T1000 (cell line): ENCODE data around the gene CXCL11.
"Not testable (repeated sequence)": the region's sequence is repeated elsewhere in the genome, so short reads cannot be mapped to it uniquely, and the experiment has no call there.

ENCODE experiments used
- DNase-seq: peaks from one replicate; lab custom pipeline; 2025; ENCODE audit warnings: mixed read lengths; lab: John Stamatoyannopoulos, UW

CXCL11 gene

GRCh38 chr4:76035799-76036380 is at the start of gene CXCL11:
CXCL11 (minus strand) TSS chr4:76036070; CDS start chr4:76035987, 83 bp downstream.
- no peak for DNase-seq

DNA sequence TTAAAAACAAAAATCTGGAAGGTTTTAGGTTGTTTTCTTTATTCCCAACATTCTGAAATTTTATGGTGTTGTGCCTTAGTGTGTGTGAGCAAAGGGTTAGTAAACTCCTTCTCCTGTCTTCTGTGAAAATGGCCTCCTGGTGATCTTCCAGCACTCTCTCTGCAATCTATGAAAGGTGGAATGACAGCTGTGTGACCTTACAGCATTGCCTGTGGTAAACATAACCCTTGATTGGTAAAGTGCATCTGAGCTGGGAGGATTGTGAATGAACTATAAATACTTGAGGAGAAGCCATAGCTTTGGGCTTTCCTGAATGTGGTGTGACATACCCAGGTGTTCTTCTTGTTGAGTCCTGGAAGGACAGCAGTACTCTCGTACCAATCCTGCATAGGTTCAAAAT is 48.7 kb upstream of the CXCL11 start:
- DNase-seq = no peak

- no peak for DNase-seq
Observed at GRCh38 chr4:76083386-76083988, 47.6 kb upstream of the CXCL11 start.

GRCh38 chr4:76078033-76078613 is 42.3 kb upstream of the CXCL11 start:
- no peak for DNase-seq

DNA sequence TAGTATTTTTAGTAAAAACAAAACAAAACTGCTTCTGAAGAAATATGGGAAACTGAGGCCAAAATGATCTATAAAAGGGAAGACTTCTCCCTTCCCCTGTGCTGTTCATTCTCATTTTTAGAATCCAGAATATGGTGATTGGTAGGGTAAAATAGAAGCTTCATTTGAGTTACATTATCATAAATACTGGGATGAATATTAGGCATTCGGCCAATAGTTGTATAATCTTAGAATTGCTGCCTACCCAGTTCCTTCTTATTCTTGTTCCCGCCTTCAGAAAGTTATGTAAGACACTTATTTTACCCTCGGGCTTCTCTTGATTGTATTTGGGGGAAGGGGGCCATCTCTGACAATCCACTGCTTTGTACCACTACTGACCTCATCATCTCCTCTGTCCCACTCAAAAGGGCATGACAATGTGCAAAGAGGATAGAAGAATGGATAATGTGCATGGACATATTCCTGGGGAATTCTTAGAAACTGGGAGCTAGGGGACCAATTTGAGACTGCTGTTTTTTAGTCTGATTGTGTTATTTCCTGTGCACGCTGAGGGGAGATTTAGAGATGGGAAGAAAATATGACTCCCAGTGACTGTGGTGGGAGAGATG is 39.2 kb upstream of the CXCL11 start:
- DNase-seq = no peak

DNA sequence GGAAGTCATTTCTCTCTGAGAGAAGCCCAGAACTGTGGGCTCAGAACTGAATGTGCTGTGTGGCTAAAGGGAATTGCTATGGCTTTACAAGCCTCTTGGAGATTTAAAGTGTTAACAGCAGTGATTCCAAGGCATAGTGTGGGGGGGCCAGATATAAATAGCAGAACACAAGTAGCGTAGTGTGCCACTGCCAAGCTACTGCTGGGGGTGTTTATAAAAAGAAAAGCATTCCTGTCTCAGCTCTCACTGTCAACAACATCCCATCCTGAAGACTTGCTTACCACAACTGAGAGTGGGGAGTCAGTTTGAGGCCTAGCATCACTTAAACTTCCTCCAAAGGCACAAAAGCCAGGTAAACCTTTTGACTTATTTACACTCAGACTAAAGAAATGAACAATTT is 38.6 kb upstream of the CXCL11 start, which contains the start of gene ART3:
Gene ART3, plus strand, starts transcription at position 242 of the 400 bp plus-strand sequence. CDS start 1,181 bp downstream, outside the sequence.
- no peak for DNase-seq

DNA sequence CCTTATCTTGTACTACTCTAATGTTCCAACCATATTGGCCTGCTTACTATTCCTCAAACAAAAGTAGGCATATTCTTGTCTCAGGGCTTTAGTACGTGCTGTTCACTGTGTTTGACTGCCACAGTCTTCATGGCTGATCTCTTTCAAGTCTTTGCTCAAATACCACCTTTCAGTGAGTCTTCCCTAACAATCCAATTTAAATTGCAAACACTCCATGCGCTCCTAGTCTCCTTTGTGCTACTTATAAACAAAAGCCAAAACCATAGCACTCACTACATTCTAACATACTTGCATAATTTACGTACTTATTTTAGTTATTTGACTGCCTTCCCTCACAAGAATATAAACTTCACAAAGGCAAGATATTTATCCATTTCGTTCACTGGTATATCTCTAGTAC is 36.9 kb upstream of the CXCL11 start:
- DNase-seq = no peak

DNA sequence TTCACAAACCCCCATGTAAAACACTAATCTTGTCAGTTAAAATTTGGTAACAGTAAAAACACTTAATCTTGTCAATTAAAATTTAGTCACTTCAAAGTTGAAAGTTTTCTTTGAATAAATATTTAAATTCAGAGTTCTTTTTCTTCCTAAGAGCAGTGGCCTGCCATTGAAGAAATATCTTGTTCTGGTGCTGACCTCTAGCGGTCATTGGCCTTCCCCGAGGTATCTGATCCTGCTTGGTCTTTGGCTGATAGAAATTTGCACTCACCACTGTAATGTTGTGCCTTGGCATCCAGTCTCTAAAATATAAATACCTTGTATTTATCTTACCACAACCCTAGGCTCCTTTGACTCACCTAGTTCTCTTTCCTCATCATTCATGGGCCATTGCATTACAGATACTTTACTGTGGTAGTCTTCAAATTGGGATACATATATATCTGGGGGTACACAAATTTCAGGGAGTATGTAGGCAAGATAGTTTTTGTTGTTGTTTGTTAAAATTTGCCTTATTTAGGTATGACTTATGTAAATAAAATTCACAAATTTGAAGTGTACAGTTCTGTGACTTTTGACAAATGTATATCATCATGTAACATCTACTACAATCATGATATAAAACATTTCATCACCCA is 31.9 kb upstream of the CXCL11 start:
- peak; percentile 1 for DNase-seq

GRCh38 chr4:76066546-76066945 is 30.7 kb upstream of the CXCL11 start:
- DNase-seq = no peak

- no peak for DNase-seq
Observed at GRCh38 chr4:76061982-76062381, 26.1 kb upstream of the CXCL11 start.

GRCh38 chr4:76061421-76061820 is 25.6 kb upstream of the CXCL11 start:
- no peak for DNase-seq

DNA sequence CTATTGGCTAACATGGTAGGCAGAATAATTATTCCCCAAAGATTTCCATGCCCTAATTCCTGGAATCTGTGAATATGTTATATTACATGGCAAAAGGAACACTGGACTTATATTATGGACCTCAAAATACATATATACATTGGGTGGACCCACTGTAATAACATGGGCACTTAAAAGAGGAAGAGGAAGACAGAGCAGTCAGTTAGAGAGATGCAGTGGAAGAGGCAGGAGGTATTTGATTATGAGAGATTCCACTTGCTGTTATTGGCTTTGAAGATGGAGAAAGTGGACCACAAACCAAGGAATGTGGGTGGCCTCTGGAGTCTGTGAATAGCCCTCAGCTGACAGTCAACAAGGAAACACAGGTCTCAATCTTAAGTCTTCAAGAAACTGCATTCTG is 24.6 kb upstream of the CXCL11 start:
- DNase-seq = no peak

- DNase-seq = no peak
Observed at GRCh38 chr4:76059750-76060149, 23.9 kb upstream of the CXCL11 start.

- DNase-seq = no peak
Observed at GRCh38 chr4:76058888-76059426, 23.1 kb upstream of the CXCL11 start.

GRCh38 chr4:76058302-76058701 is 22.4 kb upstream of the CXCL11 start:
- no peak for DNase-seq

DNA sequence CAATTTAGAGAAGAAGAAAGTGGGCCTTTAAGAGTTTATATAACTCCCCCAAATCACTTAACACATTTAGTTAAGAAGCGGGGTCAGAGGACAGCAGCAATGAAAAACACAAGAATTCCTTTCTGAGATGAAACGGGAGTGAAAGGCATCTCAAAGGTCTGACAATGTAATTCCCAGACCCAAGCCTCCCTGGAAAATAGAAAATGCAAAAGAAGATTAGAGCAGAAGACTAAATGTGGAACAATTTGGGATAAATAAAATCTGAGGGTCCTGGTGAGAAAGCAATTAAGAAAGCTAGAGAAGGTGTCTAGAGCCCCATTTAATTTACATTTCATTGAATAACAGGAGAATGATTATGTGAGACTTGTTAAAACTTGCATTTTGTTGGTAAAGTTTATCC is 19.6 kb upstream of the CXCL11 start:
- no peak for DNase-seq

- no peak for DNase-seq
Observed at GRCh38 chr4:76055016-76055415, 19.1 kb upstream of the CXCL11 start.

DNA sequence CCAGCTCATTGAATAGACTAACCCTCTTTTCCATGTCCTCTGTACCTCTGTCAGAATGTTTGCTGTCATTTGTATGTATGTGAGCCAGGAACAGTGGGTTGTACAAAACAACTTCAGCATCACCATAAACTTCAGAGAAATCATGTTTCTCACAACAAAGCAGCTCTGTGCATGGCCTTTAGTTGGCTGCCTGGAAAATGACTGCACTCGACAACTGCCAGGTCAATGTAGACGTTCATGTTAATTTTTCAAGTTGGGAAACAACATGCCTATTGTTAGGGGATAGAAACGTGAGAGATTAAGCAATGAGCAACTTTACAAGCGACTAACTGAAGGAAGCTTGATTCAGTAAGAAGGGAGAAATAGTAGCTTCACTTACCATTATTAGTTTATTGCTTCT is 17.9 kb upstream of the CXCL11 start:
- no peak for DNase-seq

GRCh38 chr4:76050560-76051050 is 14.7 kb upstream of the CXCL11 start:
- DNase-seq = not testable (repeated sequence)

DNA sequence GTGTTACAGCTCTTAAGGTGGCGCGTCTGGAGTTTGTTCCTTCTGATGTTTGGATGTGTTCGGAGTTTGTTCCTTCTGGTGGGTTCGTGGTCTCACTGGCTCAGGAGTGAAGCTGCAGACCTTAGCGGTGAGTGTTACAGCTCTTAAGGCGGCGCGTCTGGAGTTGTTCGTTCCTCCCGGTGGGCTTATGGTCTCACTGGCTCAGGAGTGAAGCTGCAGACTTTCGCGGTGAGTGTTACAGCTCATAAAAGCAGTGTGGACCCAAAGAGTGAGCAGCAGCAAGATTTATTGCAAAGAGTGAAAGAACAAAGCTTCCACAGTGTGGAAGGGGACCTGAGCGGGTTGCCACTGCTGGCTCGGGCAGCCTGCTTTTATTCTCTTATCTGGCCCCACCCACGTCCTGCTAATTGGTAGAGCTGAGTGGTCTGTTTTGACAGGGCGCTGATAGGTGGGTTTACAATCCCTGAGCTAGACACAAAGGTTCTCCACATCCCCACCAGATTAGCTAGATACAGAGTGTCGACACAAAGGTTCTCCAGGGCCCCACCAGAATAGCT is 14.1 kb upstream of the CXCL11 start:
- not testable (repeated sequence) for DNase-seq

- DNase-seq = not testable (repeated sequence)
Observed at GRCh38 chr4:76044686-76045085, 8.8 kb upstream of the CXCL11 start.

DNA sequence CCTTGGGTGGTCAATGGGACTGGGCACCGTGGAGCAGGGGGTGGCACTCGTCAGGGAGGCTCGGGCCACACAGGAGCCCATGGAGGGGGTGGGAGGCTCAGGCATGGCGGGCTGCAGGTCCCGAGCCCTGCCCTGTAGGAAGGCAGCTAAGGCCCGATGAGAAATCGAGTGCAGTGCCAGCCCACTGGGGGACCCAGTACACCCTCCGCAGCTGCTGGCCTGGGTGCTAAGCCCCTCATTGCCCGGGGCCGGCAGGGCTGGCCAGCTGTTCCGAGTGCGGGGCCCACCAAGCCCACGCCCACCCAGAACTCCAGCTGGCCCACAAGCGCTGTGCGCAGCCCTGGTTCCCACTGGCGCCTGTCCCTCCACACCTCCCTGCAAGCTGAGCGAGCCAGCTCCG is 7.4 kb upstream of the CXCL11 start:
- DNase-seq = not testable (repeated sequence)
